HG02678 (cell line): ENCODE results near the gene MDM4.
"Not testable (repeated sequence)": the region's sequence is repeated elsewhere in the genome, so short reads cannot be mapped to it uniquely, and the experiment has no call there.

ENCODE experiments used
- ATAC-seq: cut with Tn5 transposase; IDR thresholded peaks from one replicate; pipeline ENCODE4 v1.9.1; 2021; ENCODE audit warnings: mild to moderate bottlenecking, moderate library complexity; ENCODE audit not compliant: unreplicated experiment

MDM4 gene

GRCh38 chr1:204516180-204516879, at the start of gene MDM4:
TSS of gene MDM4 (plus strand) at chr1:204516406. CDS start at chr1:204525519, 9,113 bp downstream.
- ATAC-seq = peak; percentile 83

GRCh38 chr1:204466416-204467405, 49.5 kb upstream of the MDM4 start:
- no peak for ATAC-seq

GRCh38 chr1:204468206-204468605, 48.0 kb upstream of the MDM4 start:
- ATAC-seq = no peak

- no peak for ATAC-seq
Measured at GRCh38 chr1:204468766-204469302, 47.4 kb upstream of the MDM4 start.

- no peak for ATAC-seq
Measured at GRCh38 chr1:204469304-204469703, 46.9 kb upstream of the MDM4 start.

GRCh38 chr1:204471687-204472086, 44.5 kb upstream of the MDM4 start:
- ATAC-seq = no peak

GRCh38 chr1:204472660-204473059, 43.5 kb upstream of the MDM4 start:
- ATAC-seq = no peak

GRCh38 chr1:204473400-204473965, 42.7 kb upstream of the MDM4 start:
- ATAC-seq = no peak

GRCh38 chr1:204475656-204476432, 40.4 kb upstream of the MDM4 start:
- no peak for ATAC-seq

- no peak for ATAC-seq
Measured at GRCh38 chr1:204476563-204476962, 39.6 kb upstream of the MDM4 start.

- no peak for ATAC-seq
Measured at GRCh38 chr1:204477036-204477740, 39.0 kb upstream of the MDM4 start.

GRCh38 chr1:204478172-204478899, 37.9 kb upstream of the MDM4 start:
- ATAC-seq = no peak

- ATAC-seq = no peak
Measured at GRCh38 chr1:204478921-204479320, 37.3 kb upstream of the MDM4 start.

- no peak for ATAC-seq
Measured at GRCh38 chr1:204479387-204480136, 36.6 kb upstream of the MDM4 start.

- ATAC-seq = peak; percentile 74
Measured at GRCh38 chr1:204480515-204480914, 35.7 kb upstream of the MDM4 start.

GRCh38 chr1:204483791-204484190, 32.4 kb upstream of the MDM4 start:
- ATAC-seq = no peak

GRCh38 chr1:204486513-204487255, 29.5 kb upstream of the MDM4 start:
- not testable (repeated sequence) for ATAC-seq

- no peak for ATAC-seq
Measured at GRCh38 chr1:204487256-204487615, 29.0 kb upstream of the MDM4 start.
